Measurements from ENCODE around the gene STX5. TPM values are rescaled to one million over a fixed set of nuclear protein-coding genes. Genes with fewer than 3 reads are reported as not detected.
"Not testable (repeated sequence)": the region's sequence is repeated elsewhere in the genome, so short reads cannot be mapped to it uniquely, and the experiment has no call there.

STX5 gene
- total RNA-seq, 3 donors from 2014 or later: 38.7 to 44.3 (median 41.7) TPM

DNA sequence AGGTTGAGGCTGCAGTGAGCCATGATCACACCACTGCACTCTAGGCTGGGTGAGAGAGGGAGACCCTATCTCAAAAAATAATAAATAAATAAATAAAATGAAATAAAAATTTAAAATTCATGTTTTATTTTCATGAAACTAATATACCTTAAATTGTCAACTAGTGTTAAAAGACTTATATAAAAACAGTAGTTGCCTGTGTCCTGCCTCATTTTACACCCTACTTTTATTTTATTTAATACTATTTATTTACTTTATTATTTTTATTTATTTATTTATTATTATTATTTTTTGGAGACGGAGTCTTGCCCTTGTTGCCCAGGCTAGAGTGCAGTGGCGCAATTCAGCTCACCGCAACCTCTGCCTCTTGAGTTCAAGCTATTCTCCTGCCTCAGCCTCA lies 12.3 kb upstream of the STX5 start:
- Histone ChIP-seq H3K36me3 (ENCODE audit: low read depth) (no peaks in the 10 kb centered on the region), H3K4me3 (no peak overlapping the region), H3K4me1 (ENCODE audit: low read depth) (no peaks in the 10 kb centered on the region), H3K9me3 (no peaks in the 10 kb centered on the region)
- intact Hi-C loops (cut with DNase I, micrococcal nuclease): no loop called here
- ATAC-seq (no peak), DNase-seq (no peak)
- TF ChIP-seq CTCF (IDR thresholded peaks at IDR 0.05): no peak

DNA sequence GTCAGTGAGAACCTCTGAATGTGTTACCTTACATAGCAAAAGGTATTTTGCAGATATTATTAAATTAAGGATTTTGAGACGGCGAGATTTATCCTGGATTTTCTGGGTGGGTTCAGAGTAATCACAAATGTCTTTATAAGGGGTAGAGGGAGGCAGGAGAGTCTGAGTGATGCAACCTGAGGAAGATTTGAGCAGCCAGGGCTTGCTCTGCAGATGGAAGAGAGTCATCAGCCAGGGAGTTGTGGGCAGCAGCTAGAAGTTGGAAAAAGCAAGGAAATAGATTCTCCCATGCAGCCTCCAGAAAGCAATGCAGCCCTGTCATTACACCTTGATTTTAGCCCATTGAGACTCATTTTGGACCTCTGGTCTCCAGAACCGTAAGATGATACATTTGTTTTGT lies 11.6 kb upstream of the STX5 start:
- no peaks in the 10 kb centered on the region for H3K9me3 ChIP-seq
- peaks cover 6% of the 10 kb centered on the region for H3K4me1 ChIP-seq (ENCODE audit: low read depth)
- TF ChIP-seq CTCF (IDR thresholded peaks at IDR 0.05): no peak
- ATAC-seq (no peak), DNase-seq (no peak)
- H3K36me3 ChIP-seq (ENCODE audit: low read depth): no peaks in the 10 kb centered on the region
- intact Hi-C loops (cut with DNase I, micrococcal nuclease): no loop called here
- no peak overlapping the region for H3K4me3 ChIP-seq

GRCh38 chr11:62842891-62843290 lies 11.0 kb upstream of the STX5 start:
- H3K36me3 ChIP-seq (ENCODE audit: low read depth); ATAC-seq; intact Hi-C loops (cut with DNase I, micrococcal nuclease); H3K4me3 ChIP-seq; H3K4me1 ChIP-seq (ENCODE audit: low read depth); H3K9me3 ChIP-seq: not testable (repeated sequence)
- peak in 2 of 3 donors; percentile 38 to 51 for DNase-seq

DNA sequence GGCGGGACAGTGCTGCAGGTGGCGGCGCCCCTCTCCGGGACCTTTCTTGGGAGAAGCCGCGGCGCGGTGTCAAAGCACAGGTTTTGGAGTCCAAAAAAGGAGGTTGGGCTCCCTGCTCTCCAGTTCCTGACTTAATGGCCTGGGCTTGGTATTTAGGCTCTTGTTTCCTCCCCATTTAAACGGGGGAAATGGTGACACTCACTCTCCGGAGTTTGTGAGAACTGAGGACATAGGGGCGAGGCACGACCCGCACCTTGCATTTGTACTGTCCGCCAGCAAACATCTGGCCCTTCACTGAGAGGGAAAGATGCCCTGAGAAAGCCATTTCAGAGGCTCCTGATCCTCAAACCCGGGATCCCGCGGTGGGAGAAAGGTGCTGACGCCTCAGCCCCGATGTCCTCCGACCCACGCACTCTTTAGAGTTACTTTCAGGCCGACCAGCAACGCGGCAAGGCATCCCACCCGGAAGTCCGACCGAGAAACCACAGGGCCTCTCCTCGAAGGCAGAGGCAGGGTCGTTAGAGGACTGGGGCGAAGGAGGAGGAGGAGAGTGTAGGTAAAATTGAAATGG lies 10.4 kb upstream of the STX5 start:
- Histone ChIP-seq H3K4me1 (ENCODE audit: low read depth) (peaks cover 8% of the 10 kb centered on the region), H3K36me3 (ENCODE audit: low read depth) (no peaks in the 10 kb centered on the region), H3K9me3 (no peaks in the 10 kb centered on the region), H3K4me3 (peak overlapping the region; percentile 20)
- no peak for ATAC-seq
- intact Hi-C loops (cut with DNase I, micrococcal nuclease): no loop called here
- DNase-seq: peak in 2 of 3 donors; percentile 65 to 77
- TF ChIP-seq CTCF (IDR thresholded peaks at IDR 0.05): no peak

DNA sequence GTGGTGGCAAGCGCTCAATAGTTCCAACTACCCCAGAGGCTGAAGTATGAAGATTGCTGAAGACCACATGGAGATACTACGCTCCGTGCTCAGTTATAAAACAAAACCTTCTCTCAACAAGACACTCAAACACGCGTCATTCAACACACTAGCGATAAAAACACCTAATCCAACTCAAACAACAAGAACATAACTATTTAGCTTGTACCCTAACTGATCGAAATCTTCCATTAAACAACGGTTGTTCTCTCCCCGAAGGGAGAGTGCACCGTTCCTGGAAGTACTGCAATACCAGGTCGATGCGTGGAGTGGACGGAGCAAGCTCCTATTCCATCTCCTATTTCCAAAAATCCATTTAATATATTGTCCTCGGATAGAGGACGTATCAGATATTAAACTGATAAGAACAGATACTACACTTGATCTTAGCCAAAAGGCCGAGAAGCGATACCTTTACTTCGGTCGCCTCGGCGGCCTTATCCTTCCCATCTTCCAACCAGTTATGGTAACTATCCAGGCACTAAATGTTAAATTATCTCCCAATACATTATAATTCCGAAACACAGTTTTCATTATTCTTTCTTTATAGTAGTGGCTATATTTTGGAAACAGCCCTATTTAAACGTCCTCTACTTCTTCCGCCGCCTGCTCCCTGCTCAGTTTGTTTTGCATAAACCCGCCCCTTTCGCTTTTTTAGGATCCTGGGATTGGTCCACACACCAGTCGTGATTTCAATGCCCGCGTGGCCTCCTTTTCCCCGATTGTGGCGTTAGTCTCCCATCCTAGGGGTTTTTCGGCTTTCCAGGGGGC lies 9.7 kb upstream of the STX5 start:
- H3K9me3 ChIP-seq: no peaks in the 10 kb centered on the region
- ATAC-seq (peak; percentile 77), DNase-seq (peak; percentile 85 to 92 (median 90))
- intact Hi-C loops (cut with DNase I, micrococcal nuclease): no loop called here
- peak; percentile 21 for TF ChIP-seq CTCF (IDR thresholded peaks at IDR 0.05)
- peaks cover 8% of the 10 kb centered on the region for H3K4me1 ChIP-seq (ENCODE audit: low read depth)
- H3K4me3 ChIP-seq: peak overlapping the region; percentile 20
- no peaks in the 10 kb centered on the region for H3K36me3 ChIP-seq (ENCODE audit: low read depth)

DNA sequence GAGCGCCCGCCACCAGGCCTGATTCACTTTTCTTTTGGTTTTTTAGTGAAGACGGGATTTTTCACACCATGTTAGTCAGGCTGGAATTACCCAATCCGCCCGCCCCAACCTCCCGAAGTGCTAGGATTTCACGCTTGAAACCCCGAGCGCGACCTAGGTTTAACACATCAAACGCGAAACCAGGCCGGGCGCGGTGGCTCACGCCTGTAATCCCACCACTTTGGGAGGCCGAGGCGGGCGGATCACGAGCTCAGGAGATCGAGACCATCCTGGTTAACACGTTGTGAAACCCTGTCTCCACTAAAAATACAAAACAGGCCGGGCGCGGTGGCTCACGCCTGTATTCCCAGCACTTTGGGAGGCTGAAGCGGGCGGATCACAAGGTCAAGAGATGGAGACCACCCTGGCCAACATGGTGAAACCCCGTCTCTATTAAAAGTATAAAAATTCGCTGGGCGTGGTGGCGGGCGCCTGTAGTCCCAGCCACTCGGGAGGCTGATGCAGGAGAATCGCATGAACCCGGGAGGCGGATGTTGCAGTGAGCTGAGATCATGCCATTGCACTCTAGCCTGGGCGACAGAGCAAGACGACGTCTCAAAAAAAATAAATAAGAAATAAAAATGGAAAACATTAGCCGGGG lies 9.0 kb upstream of the STX5 start:
- intact Hi-C loops (cut with DNase I, micrococcal nuclease): not testable (repeated sequence)

More for the DNA sequence above, 9.0 kb upstream of the STX5 start:
- ATAC-seq: peak; percentile 6
- peak; percentile 71 to 81 (median 76) for DNase-seq
- H3K9me3 ChIP-seq; H3K4me1 ChIP-seq (ENCODE audit: low read depth); H3K36me3 ChIP-seq (ENCODE audit: low read depth): not testable (repeated sequence)
- H3K4me3 ChIP-seq: peak overlapping the region; percentile 64
